Tibial artery (tissue), 4 donors: Measurements from ENCODE around the gene SYNE3.

Experiments
- DNase-seq, 2 donors: peaks; one replicate each; pipeline ENCODE4 v3.0.0-alpha.2; 2019
- H3K27ac ChIP-seq, 2 donors: fragments of 200-600 bp; sonication (generic) in 1 of 2; 1 replicate in 1 of 2; 2 replicates in 1 of 2; pipeline ENCODE4 v1.5.1; 2018 to 2019; ENCODE audit warnings: mild to moderate bottlenecking in 1 of 2
- H3K27me3 ChIP-seq, 2 donors: fragments of 200-600 bp; sonication (generic) in 1 of 2; one replicate each; pipeline versions ENCODE4 v1.5.1 to v1.6.0; 2016 to 2019
- H3K36me3 ChIP-seq, 3 donors: fragments of 200-600 bp; sonication (generic) in 2 of 3; one replicate each; pipeline ENCODE4 v1.5.1; 2016 to 2019; ENCODE audit warnings: mild to moderate bottlenecking in 2 of 3
- H3K4me1 ChIP-seq, 4 donors: fragments of 200-600 bp; sonication (generic) in 2 of 4; 1 replicate in 3 of 4; 2 replicates in 1 of 4; pipeline ENCODE4 v1.5.1; 2016 to 2019
- H3K4me3 ChIP-seq, 2 donors: fragments of 200-600 bp; sonication (generic) in 1 of 2; 1 replicate in 1 of 2; 2 replicates in 1 of 2; pipeline ENCODE4 v1.5.1; 2018 to 2019; ENCODE audit warnings: mild to moderate bottlenecking in 2 of 2
- H3K9me3 ChIP-seq, 3 donors: fragments of 200-600 bp; sonication (generic) in 1 of 3; one replicate each; pipeline ENCODE4 v1.5.1; 2016 to 2019
- CTCF ChIP-seq, 2 experiments: fragments of 200-600 bp in 1 of 2; fragments of 450-650 bp in 1 of 2; IDR thresholded peaks; one replicate each; pipeline ENCODE4 v1.5.1; 2017 to 2019; ENCODE audit warnings: antibody characterized with exemption in 2 of 2, mild to moderate bottlenecking in 1 of 2, moderate library complexity in 1 of 2
- intact Hi-C: fragments of 100-400 bp; cut with DNase I; formaldehyde crosslinking; loops from one replicate; pipeline ENCODE4 v1.15.0; 2023; ENCODE audit warnings: low total_unique reads

SYNE3 gene

DNA sequence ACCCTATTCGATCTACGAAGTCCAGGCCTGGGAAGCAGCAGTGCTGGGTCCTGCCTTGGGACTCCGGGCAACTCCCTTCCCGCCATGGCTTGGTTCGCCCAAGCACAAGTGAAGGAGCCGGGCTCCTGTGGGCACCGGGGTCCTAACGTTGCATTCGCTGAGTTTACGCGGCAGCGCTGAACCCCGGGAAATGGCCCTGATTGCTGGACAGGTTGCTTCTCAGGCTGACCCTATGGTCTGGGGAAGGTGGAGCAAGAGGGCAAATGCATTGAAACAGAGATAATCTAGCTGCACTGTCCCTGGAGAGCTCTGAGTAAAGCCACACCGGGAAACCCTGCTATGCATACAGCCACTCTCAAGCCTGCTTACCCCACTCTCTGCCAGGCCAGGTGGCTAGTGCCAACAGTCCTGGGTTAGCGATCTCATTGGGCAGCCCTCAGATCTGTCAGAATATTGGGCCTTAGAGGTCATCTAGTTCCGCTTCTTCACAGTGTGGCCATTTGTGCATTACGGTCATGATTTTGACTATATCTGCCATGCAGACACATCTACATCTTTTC lies 11.3 kb downstream of the SYNE3 start:
- Histone ChIP-seq H3K36me3 (peaks cover 0 to 8% (median 0%) of the 10 kb centered on the region in 3 donors), H3K9me3 (no peaks in the 10 kb centered on the region), H3K27ac (no peak overlapping the region), H3K27me3 (no peaks in the 10 kb centered on the region), H3K4me1 (peaks cover 0 to 47% (median 32%) of the 10 kb centered on the region in 4 donors), H3K4me3 (no peak overlapping the region)
- no peak for DNase-seq
- no peak for TF ChIP-seq CTCF (IDR thresholded peaks at IDR 0.05)
- intact Hi-C loops: no loop called here

- Histone ChIP-seq H3K27ac (peak overlapping the region in 1 of 2 donors; percentile 6), H3K27me3 (no peaks in the 10 kb centered on the region), H3K36me3 (peaks cover 0 to 1% (median 0%) of the 10 kb centered on the region in 3 donors), H3K4me1 (peaks cover 0 to 50% (median 33%) of the 10 kb centered on the region in 4 donors), H3K4me3 (no peak overlapping the region), H3K9me3 (no peaks in the 10 kb centered on the region)
- intact Hi-C loops: no loop called here
- DNase-seq: peak in 1 of 2 donors; percentile 49
- TF ChIP-seq CTCF (IDR thresholded peaks at IDR 0.05): no peak
Observed at GRCh38 chr14:95504135-95505029, 12.1 kb downstream of the SYNE3 start.

DNA sequence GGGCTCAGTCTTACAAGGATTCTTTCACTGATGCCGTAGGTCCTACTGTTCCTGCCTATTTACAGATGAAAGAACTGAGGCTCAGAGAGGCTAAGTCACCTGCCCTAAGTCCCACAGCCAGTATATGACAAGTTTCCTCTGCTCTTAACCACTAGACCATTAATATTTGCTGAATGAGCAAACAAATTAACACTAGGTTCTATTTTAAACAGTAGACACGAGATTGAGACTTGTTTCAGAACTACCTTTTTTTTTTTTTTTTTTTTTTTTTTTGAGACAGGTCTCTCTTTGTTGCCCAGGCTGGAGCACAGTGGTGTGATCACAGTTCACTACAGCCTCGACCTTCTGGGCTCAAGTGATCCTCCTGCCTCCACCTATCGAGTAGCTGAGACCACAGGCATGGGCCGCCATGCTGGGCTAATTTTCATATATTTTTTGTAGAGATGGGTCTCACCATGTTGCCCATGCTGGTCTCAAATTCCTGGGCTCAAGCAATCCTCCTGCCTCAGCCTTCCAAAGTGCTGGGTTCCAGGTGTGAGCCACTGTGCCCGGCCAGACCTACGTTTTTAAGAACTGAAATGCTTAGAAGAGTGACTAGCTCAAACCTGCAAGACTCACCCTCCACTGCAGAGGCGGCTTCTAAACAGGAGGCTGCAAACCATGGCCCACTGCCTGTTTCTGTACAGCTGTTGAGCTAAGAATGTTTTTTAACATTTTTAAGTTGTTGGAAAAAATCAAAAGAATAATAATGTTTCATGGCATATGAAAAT lies 12.9 kb downstream of the SYNE3 start:
- DNase-seq: no peak
- Histone ChIP-seq H3K27ac (peak overlapping the region in 1 of 2 donors; percentile 6), H3K4me3 (no peak overlapping the region), H3K9me3 (no peaks in the 10 kb centered on the region), H3K27me3 (no peaks in the 10 kb centered on the region), H3K36me3 (no peaks in the 10 kb centered on the region), H3K4me1 (peaks cover 0 to 56% (median 38%) of the 10 kb centered on the region in 4 donors)
- no peak for TF ChIP-seq CTCF (IDR thresholded peaks at IDR 0.05)
- intact Hi-C loops: no loop called here

DNA sequence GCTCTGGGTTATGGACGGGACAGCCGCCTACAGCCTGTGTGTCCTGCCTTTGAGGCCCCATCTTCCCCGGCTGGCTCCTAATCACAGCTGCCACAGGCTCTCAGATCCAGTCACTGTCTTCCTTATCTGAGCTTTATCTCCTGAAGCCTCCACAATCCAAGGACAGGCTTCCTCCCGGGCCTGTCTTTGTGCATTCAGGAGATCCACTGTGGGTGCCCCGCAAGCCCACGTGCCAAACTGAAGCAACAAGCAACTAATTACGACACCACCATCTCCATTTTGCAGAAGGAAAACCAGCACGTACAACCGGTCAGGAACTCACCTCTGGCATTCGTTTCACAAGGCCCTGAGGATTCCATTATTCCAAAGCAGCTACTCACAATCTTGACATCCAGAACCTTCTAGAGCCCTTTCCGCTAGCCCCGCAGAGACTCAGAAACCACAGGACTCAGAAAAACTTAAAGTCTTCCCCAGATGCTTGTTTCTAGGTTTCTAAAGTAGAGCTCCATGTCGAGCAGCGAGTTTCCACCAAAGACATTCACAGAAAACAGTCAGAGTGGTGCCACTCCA lies 14.0 kb downstream of the SYNE3 start:
- peak overlapping the region in 1 of 2 donors; percentile 19 for H3K27ac ChIP-seq
- peaks cover 0 to 56% (median 34%) of the 10 kb centered on the region in 4 donors for H3K4me1 ChIP-seq
- no peaks in the 10 kb centered on the region for H3K9me3 ChIP-seq
- no peaks in the 10 kb centered on the region for H3K27me3 ChIP-seq
- DNase-seq: no peak
- H3K36me3 ChIP-seq: no peaks in the 10 kb centered on the region
- H3K4me3 ChIP-seq: no peak overlapping the region
- no peak for TF ChIP-seq CTCF (IDR thresholded peaks at IDR 0.05)
- intact Hi-C loops: no loop called here

- H3K36me3 ChIP-seq: no peaks in the 10 kb centered on the region
- H3K4me3 ChIP-seq: no peak overlapping the region
- H3K27ac ChIP-seq: peak overlapping the region; percentile 36 to 49
- H3K27me3 ChIP-seq: no peaks in the 10 kb centered on the region
- H3K4me1 ChIP-seq: peaks cover 0 to 60% (median 44%) of the 10 kb centered on the region in 4 donors
- TF ChIP-seq CTCF (IDR thresholded peaks at IDR 0.05): no peak
- intact Hi-C loops: no loop called here
- DNase-seq: peak; percentile 76 to 82
- H3K9me3 ChIP-seq: no peaks in the 10 kb centered on the region
Observed at GRCh38 chr14:95500772-95501401, 15.6 kb downstream of the SYNE3 start.
